Measurements from ENCODE around the gene POLR1E. TPM values are rescaled to one million over a fixed set of nuclear protein-coding genes. Genes with fewer than 3 reads are reported as not detected.
"Not testable (repeated sequence)": the region's sequence is repeated elsewhere in the genome, so short reads cannot be mapped to it uniquely, and the experiment has no call there.

POLR1E gene
- total RNA-seq, 1 donor from 2014 or later = 34.7 TPM

GRCh38 chr9:37464426-37465248 is 21.1 kb upstream of the POLR1E start:
- peak; percentile 85 for DNase-seq (ENCODE audit: low spot score)

GRCh38 chr9:37465249-37466036 is 20.3 kb upstream of the POLR1E start, which contains the start of gene ZBTB5:
ZBTB5 (minus strand) TSS chr9:37465450; CDS start chr9:37442551, 22,899 bp downstream.
- peak; percentile 100 for DNase-seq (ENCODE audit: low spot score)

GRCh38 chr9:37466037-37466709 is 19.6 kb upstream of the POLR1E start:
- DNase-seq (ENCODE audit: low spot score) = peak; percentile 83

GRCh38 chr9:37467530-37467929 is 18.2 kb upstream of the POLR1E start:
- DNase-seq (ENCODE audit: low spot score) = not testable (repeated sequence)

GRCh38 chr9:37468620-37469019 is 17.1 kb upstream of the POLR1E start:
- no peak for DNase-seq (ENCODE audit: low spot score)

- peak; percentile 88 for DNase-seq (ENCODE audit: low spot score)
Measured at GRCh38 chr9:37471942-37472684, 13.6 kb upstream of the POLR1E start.

- not testable (repeated sequence) for DNase-seq (ENCODE audit: low spot score)
Measured at GRCh38 chr9:37473982-37474381, 11.8 kb upstream of the POLR1E start.

GRCh38 chr9:37474438-37474837 is 11.3 kb upstream of the POLR1E start:
- no peak for DNase-seq (ENCODE audit: low spot score)

- no peak for DNase-seq (ENCODE audit: low spot score)
Measured at GRCh38 chr9:37476930-37477329, 8.8 kb upstream of the POLR1E start.

GRCh38 chr9:37477443-37477842 is 8.3 kb upstream of the POLR1E start:
- DNase-seq (ENCODE audit: low spot score) = not testable (repeated sequence)

GRCh38 chr9:37477987-37478619 is 7.6 kb upstream of the POLR1E start:
- not testable (repeated sequence) for DNase-seq (ENCODE audit: low spot score)

GRCh38 chr9:37480759-37481158 is 5.0 kb upstream of the POLR1E start:
- DNase-seq (ENCODE audit: low spot score) = no peak

- DNase-seq (ENCODE audit: low spot score) = no peak
Measured at GRCh38 chr9:37486256-37486615, 488 bp downstream of the POLR1E start.

GRCh38 chr9:37486616-37487548 is 1.1 kb downstream of the POLR1E start:
- DNase-seq (ENCODE audit: low spot score) = peak; percentile 95

GRCh38 chr9:37491939-37492338 is 6.2 kb downstream of the POLR1E start:
- DNase-seq (ENCODE audit: low spot score) = no peak

- no peak for DNase-seq (ENCODE audit: low spot score)
Measured at GRCh38 chr9:37495571-37495970, 9.8 kb downstream of the POLR1E start.

GRCh38 chr9:37496020-37496419 is 10.3 kb downstream of the POLR1E start:
- no peak for DNase-seq (ENCODE audit: low spot score)

GRCh38 chr9:37497320-37497719 is 11.6 kb downstream of the POLR1E start:
- DNase-seq (ENCODE audit: low spot score) = no peak

- DNase-seq (ENCODE audit: low spot score) = no peak
Measured at GRCh38 chr9:37498457-37498856, 12.7 kb downstream of the POLR1E start.

GRCh38 chr9:37499297-37499696 is 13.5 kb downstream of the POLR1E start:
- DNase-seq (ENCODE audit: low spot score) = no peak
